ENCODE measurements around the gene CUEDC1. TPM values are rescaled to one million over a fixed set of nuclear protein-coding genes. Genes with fewer than 3 reads are reported as not detected.

CUEDC1 gene
- total RNA-seq, 3 donors from 2014 or later, result 13.0 to 18.0 (median 14.5) TPM

DNA sequence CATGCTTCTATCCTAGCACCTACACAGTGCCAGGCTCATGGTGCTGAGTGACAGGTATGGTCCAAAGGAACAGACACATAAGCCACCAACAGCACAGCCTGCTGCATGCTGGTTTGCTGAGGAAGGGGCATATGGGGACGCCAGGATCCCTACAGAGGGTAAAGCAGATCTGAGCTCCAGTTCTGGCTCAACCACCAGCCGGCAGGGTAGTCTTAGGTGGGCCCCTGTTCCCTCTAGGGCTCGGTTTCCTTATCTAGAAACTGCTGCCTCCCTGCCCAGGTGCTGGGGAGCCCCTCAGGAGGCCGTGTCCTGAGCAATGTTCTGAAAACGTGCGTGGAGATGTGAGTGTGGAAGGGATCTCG lies 81.2 kb downstream of the CUEDC1 start:
- Histone ChIP-seq H3K9me3 (no peaks in the 10 kb centered on the region), H3K36me3 (no peaks in the 10 kb centered on the region)
- no peak for TF ChIP-seq POLR2AphosphoS5 (IDR thresholded peaks at IDR 0.05)
- no peak for TF ChIP-seq POLR2A (IDR thresholded peaks at IDR 0.05)

DNA sequence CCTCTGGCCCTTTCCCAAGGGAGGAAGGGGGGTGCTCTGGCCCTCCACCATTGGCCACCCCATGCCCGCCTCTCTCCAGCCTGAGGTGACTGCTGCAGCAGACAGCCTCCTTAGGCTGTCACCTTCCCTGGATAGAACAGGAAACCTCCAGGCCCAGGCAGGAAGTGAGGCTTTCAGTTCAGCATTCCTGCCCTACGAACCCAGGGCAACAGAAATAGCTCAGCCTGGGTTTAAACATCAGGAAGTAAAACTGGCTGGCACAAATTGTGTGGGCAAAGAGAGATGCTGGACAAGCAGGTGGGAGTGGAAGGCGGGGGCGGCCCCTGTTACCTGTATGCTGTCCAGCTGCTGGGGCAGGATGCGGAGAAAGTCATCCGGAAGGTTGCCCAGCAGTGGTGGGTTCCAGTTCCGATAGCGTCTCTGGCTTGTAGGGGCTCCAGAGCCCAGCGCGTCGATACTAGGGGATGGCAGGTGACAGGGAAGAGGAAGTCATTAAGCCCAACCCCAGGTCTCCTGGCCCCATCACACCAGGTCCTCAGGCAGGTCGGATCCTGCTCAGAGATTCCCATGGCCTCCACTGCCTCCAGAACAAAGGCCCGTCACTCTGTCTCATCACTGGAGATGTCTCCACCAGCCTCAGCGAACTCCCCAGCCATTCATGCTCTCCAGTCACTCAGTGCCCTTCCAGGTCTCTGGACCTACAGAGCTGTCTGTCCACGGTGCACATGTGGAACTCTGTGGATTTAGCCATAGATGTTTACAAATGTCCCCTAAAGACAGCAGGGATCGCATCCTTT lies 81.8 kb downstream of the CUEDC1 start:
- no peaks in the 10 kb centered on the region for H3K36me3 ChIP-seq
- H3K27ac ChIP-seq, result peak overlapping the region; percentile 32 to 85

More for the DNA sequence above, 81.2 kb downstream of the CUEDC1 start:
- Histone ChIP-seq H3K27me3 (no peaks in the 10 kb centered on the region), H3K4me1 (peaks cover 23 to 26% of the 10 kb centered on the region in 2 donors), H3K27ac (peak overlapping the region; percentile 85 to 90), H3K4me3 (peak overlapping the region in 2 of 3 donors; percentile 37 to 61)
- DNase-seq (ENCODE audit: low spot score in 2 of 2), result no peak
- intact Hi-C loops (cut with DNase I; ENCODE audit: low total_unique reads), result no loop called here

DNA sequence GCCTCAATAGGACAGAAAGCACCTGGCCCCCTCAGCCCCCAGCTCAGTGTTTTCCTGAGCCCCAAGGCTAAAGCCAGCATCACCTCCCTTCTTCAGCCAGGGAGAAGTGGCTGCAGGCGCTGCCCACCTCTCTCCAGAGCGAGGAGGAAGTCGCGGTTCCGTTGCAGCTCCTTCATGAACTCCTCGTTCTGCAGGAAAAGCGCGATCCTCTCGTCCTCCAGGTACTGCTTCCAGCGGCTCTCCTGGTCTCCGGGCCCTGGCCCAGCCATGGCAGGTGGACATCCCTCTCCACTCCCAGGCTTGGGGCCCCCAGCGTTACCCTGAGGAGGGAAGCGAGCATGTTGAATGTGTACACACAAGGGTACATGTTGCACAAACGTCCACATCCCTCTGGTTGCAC lies 82.7 kb downstream of the CUEDC1 start:
- TF ChIP-seq POLR2AphosphoS5 (IDR thresholded peaks at IDR 0.05), result no peak
- no peak for TF ChIP-seq POLR2A (IDR thresholded peaks at IDR 0.05)
- TF ChIP-seq, protein P1, sequence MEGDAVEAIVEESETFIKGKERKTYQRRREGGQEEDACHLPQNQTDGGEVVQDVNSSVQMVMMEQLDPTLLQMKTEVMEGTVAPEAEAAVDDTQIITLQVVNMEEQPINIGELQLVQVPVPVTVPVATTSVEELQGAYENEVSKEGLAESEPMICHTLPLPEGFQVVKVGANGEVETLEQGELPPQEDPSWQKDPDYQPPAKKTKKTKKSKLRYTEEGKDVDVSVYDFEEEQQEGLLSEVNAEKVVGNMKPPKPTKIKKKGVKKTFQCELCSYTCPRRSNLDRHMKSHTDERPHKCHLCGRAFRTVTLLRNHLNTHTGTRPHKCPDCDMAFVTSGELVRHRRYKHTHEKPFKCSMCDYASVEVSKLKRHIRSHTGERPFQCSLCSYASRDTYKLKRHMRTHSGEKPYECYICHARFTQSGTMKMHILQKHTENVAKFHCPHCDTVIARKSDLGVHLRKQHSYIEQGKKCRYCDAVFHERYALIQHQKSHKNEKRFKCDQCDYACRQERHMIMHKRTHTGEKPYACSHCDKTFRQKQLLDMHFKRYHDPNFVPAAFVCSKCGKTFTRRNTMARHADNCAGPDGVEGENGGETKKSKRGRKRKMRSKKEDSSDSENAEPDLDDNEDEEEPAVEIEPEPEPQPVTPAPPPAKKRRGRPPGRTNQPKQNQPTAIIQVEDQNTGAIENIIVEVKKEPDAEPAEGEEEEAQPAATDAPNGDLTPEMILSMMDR (IDR thresholded peaks at IDR 0.05), result no peak
- DNase-seq (ENCODE audit: low spot score in 2 of 2), result no peak
- no peaks in the 10 kb centered on the region for H3K27me3 ChIP-seq
- H3K36me3 ChIP-seq, result no peaks in the 10 kb centered on the region
- H3K9me3 ChIP-seq, result no peaks in the 10 kb centered on the region
- H3K4me1 ChIP-seq, result peaks cover 28 to 30% of the 10 kb centered on the region in 2 donors
- no peak overlapping the region for H3K27ac ChIP-seq
- intact Hi-C loops (cut with DNase I; ENCODE audit: low total_unique reads), result no loop called here
- no peak overlapping the region for H3K4me3 ChIP-seq

More for the DNA sequence above, 81.8 kb downstream of the CUEDC1 start:
- no peaks in the 10 kb centered on the region for H3K27me3 ChIP-seq
- H3K4me1 ChIP-seq, result peaks cover 26 to 28% of the 10 kb centered on the region in 2 donors
- no peak for DNase-seq (ENCODE audit: low spot score in 2 of 2)
- intact Hi-C loops (cut with DNase I; ENCODE audit: low total_unique reads), result no loop called here
- H3K9me3 ChIP-seq, result no peaks in the 10 kb centered on the region
- no peak overlapping the region for H3K4me3 ChIP-seq
- TF ChIP-seq, protein P1 (IDR thresholded peaks at IDR 0.05), result no peak
- TF ChIP-seq POLR2A (IDR thresholded peaks at IDR 0.05), result no peak
- TF ChIP-seq POLR2AphosphoS5 (IDR thresholded peaks at IDR 0.05), result no peak

DNA sequence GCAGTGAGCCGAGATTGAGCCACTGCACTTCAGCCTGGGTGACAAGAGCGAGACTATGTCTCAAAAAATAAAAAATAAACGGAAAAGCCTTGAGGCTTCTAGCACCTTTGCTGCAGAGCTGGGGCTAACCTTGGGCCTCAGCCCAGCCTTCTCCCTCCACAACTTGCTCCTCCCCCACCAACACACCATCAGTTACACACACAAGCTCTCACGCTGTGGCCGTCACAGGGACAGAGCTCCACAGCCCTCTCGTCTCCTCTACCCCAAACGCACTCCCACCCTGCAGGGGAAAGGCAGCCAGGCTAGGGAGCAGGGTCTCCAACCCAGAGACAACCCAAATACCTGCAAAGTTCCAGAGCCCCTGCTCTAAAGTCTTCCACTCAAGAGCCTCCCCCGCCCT lies 83.3 kb downstream of the CUEDC1 start:
- TF ChIP-seq POLR2AphosphoS5 (IDR thresholded peaks at IDR 0.05), result no peak
- TF ChIP-seq, protein P1 (IDR thresholded peaks at IDR 0.05), result no peak
- no peak for TF ChIP-seq POLR2A (IDR thresholded peaks at IDR 0.05)
- no peaks in the 10 kb centered on the region for H3K27me3 ChIP-seq
- no peak overlapping the region for H3K4me3 ChIP-seq
- peaks cover 28 to 31% of the 10 kb centered on the region in 2 donors for H3K4me1 ChIP-seq
- no peak for DNase-seq (ENCODE audit: low spot score in 2 of 2)
- H3K9me3 ChIP-seq, result no peaks in the 10 kb centered on the region
- H3K36me3 ChIP-seq, result no peaks in the 10 kb centered on the region
- H3K27ac ChIP-seq, result no peak overlapping the region
- intact Hi-C loops (cut with DNase I; ENCODE audit: low total_unique reads), result no loop called here

DNA sequence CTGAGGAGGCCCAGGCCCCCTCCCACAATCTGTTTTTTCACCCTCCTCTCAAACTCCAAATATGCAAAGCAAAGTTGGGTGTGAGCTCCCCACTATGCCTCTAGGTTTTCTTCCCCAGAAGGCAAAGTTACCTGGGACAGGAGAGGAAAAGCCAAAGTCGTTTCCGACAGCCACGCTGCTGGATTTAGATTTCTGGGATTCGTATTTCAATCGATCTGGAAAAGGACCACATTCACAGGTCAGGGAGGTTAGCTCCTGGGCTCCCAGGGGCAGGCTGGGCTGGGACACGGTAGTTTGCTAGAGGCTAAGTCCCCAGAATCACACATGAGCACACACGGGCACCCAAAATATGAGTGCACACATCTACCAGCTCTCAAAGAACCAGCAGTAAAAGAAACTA lies 84.1 kb downstream of the CUEDC1 start:
- Histone ChIP-seq H3K4me3 (no peak overlapping the region), H3K4me1 (peaks cover 28 to 30% of the 10 kb centered on the region in 2 donors), H3K27me3 (no peaks in the 10 kb centered on the region), H3K36me3 (no peaks in the 10 kb centered on the region), H3K27ac (no peak overlapping the region), H3K9me3 (no peaks in the 10 kb centered on the region)
- intact Hi-C loops (cut with DNase I; ENCODE audit: low total_unique reads), result no loop called here
- TF ChIP-seq, protein P1 (IDR thresholded peaks at IDR 0.05), result no peak
- TF ChIP-seq POLR2A (IDR thresholded peaks at IDR 0.05) (no peak), POLR2AphosphoS5 (IDR thresholded peaks at IDR 0.05) (no peak)
- no peak for DNase-seq (ENCODE audit: low spot score in 2 of 2)
